HepG2 (cell line): ENCODE measurements around the gene ABCC3. TPM values are rescaled to one million over a fixed set of nuclear protein-coding genes. Genes with fewer than 3 reads are reported as not detected.

Experiments
- FOSL1 ChIP-seq: sonication (generic); formaldehyde crosslinking; IDR thresholded peaks from 2 replicates; pipeline ENCODE4 v1.9.0; 2021; ENCODE audit warnings: missing genetic modification reagents, borderline replicate concordance
- HNRNPH1 ChIP-seq: fragments of 200-400 bp; formaldehyde crosslinking; optimal IDR thresholded peaks from 2 replicates; pipeline ENCODE3; 2017; ENCODE audit warnings: mild to moderate bottlenecking, low read depth, low read length
- HOXA9 ChIP-seq: sonication (generic); formaldehyde crosslinking; IDR thresholded peaks from 2 replicates; pipeline ENCODE4 v1.8.1; 2022; ENCODE audit warnings: missing genetic modification reagents, mild to moderate bottlenecking, moderate library complexity, borderline replicate concordance
- MTA1 ChIP-seq: sonication (generic); formaldehyde crosslinking; IDR thresholded peaks from 2 replicates; pipeline ENCODE4 v1.4.0; 2020; ENCODE audit warnings: missing genetic modification reagents, mild to moderate bottlenecking, borderline replicate concordance
- SATB2 ChIP-seq: sonication (generic); formaldehyde crosslinking; IDR thresholded peaks from 2 replicates; pipeline ENCODE4 v1.5.0; 2020; ENCODE audit warnings: missing genetic modification reagents
- SMARCE1 ChIP-seq: fragments of 450-650 bp; IDR thresholded peaks from 2 replicates; pipeline ENCODE4 v1.6.1; 2017; ENCODE audit warnings: borderline replicate concordance
- ZEB1 ChIP-seq: IDR thresholded peaks from 2 replicates; pipeline ENCODE4 v1.6.1; 2012; ENCODE audit warnings: mild to moderate bottlenecking, low read depth, inconsistent platforms; ENCODE audit not compliant: insufficient replicate concordance
- ZNF563 ChIP-seq: sonication (generic); formaldehyde crosslinking; IDR thresholded peaks from 2 replicates; pipeline ENCODE4 v1.8.0; 2022; ENCODE audit warnings: mild to moderate bottlenecking, moderate library complexity, missing genetic modification reagents
- ZNF646 ChIP-seq: sonication (generic); formaldehyde crosslinking; IDR thresholded peaks from 2 replicates; pipeline ENCODE4 v1.9.0; 2021; ENCODE audit warnings: mild to moderate bottlenecking, missing genetic modification reagents
- ZNF749 ChIP-seq: sonication (generic); formaldehyde crosslinking; IDR thresholded peaks from 2 replicates; pipeline ENCODE4 v1.8.0; 2022; ENCODE audit warnings: mild to moderate bottlenecking, missing genetic modification reagents, moderate library complexity, borderline replicate concordance
- ZNF782 ChIP-seq: sonication (generic); formaldehyde crosslinking; IDR thresholded peaks from 2 replicates; pipeline ENCODE4 v1.4.0; 2020; ENCODE audit warnings: missing genetic modification reagents, mild to moderate bottlenecking, borderline replicate concordance
- polyA plus RNA-seq, 8 experiments: library from polyadenylated mRNA; depleted of rRNA in 3 of 8; stranded (reverse) in 7 of 8; unstranded in 1 of 8; fragments of >200 nt; fragmentation: Illumina TruSeq in 4 of 8; extraction: Trizol in 4 of 8; gene quantifications; 2 replicates each; pipeline versions ENCODE4 v1.2.1 to v1.2.3, GENCODE V29; 2011 to 2016; ENCODE audit warnings: low read depth in 4 of 8, missing spikeins in 1 of 8, mixed read lengths in 1 of 8; ENCODE audit not compliant: insufficient read depth in 1 of 8
- total RNA-seq, 5 experiments: library from RNA; depleted of rRNA; stranded (reverse); fragments of >200 nt; fragmentation: Illumina TruSeq; extraction: Trizol; gene quantifications; 2 replicates each; pipeline ENCODE4 v1.2.3, GENCODE V29; 2016; ENCODE audit warnings: low read depth in 1 of 5
- TF ChIP-seq, protein P1 (sequence below): IDR thresholded peaks from 2 replicates; pipeline ENCODE4 v1.6.1; 2016; ENCODE audit warnings: missing compliant biosample characterization, missing genetic modification reagents, borderline replicate concordance
- TF ChIP-seq, protein P2 (sequence below): sonication (generic); formaldehyde crosslinking; IDR thresholded peaks from 2 replicates; pipeline ENCODE4 v1.4.0; 2020; ENCODE audit warnings: missing genetic modification reagents, borderline replicate concordance
- TF ChIP-seq, protein P3 (sequence below): sonication (generic); formaldehyde crosslinking; IDR thresholded peaks from 2 replicates; pipeline ENCODE4 v1.4.0; 2020; ENCODE audit warnings: missing genetic modification reagents

Gene ABCC3
- total and polyA plus RNA-seq, 2 of the 13 experiments (the other 11 are each of a cell fraction or from before 2014, with no cell fraction given) = 25.2 to 50.7 TPM

GRCh38 chr17:50627782-50628601 lies 6.7 kb upstream of the ABCC3 start (continued):
- TF ChIP-seq ZNF749 (CRISPR knock-in tag) = peak; percentile 46; the same call in 1 of the 2 replicates
- TF ChIP-seq ZNF563 = peak; percentile 53; the same call in 1 of the 2 replicates
- TF ChIP-seq MTA1 (CRISPR knock-in tag) = peak; percentile 98
- TF ChIP-seq SATB2 (CRISPR knock-in tag) = no peak
- TF ChIP-seq HNRNPH1 = no peak
- no peak for TF ChIP-seq ZNF646 (CRISPR knock-in tag)
- no peak for TF ChIP-seq ZEB1
- peak; percentile 73; the same call in 1 of the 2 replicates for TF ChIP-seq ZNF782 (CRISPR knock-in tag)
- TF ChIP-seq, protein P1, sequence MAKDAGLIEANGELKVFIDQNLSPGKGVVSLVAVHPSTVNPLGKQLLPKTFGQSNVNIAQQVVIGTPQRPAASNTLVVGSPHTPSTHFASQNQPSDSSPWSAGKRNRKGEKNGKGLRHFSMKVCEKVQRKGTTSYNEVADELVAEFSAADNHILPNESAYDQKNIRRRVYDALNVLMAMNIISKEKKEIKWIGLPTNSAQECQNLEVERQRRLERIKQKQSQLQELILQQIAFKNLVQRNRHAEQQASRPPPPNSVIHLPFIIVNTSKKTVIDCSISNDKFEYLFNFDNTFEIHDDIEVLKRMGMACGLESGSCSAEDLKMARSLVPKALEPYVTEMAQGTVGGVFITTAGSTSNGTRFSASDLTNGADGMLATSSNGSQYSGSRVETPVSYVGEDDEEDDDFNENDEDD (CRISPR knock-in tag) = peak; percentile 72; the same call in 1 of the 2 replicates
- TF ChIP-seq, protein P2, sequence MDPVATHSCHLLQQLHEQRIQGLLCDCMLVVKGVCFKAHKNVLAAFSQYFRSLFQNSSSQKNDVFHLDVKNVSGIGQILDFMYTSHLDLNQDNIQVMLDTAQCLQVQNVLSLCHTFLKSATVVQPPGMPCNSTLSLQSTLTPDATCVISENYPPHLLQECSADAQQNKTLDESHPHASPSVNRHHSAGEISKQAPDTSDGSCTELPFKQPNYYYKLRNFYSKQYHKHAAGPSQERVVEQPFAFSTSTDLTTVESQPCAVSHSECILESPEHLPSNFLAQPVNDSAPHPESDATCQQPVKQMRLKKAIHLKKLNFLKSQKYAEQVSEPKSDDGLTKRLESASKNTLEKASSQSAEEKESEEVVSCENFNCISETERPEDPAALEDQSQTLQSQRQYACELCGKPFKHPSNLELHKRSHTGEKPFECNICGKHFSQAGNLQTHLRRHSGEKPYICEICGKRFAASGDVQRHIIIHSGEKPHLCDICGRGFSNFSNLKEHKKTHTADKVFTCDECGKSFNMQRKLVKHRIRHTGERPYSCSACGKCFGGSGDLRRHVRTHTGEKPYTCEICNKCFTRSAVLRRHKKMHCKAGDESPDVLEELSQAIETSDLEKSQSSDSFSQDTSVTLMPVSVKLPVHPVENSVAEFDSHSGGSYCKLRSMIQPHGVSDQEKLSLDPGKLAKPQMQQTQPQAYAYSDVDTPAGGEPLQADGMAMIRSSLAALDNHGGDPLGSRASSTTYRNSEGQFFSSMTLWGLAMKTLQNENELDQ = no peak
- TF ChIP-seq HOXA9 (CRISPR knock-in tag) = peak; percentile 66; the same call in 1 of the 2 replicates
- no peak for TF ChIP-seq SMARCE1
- TF ChIP-seq, protein P3, sequence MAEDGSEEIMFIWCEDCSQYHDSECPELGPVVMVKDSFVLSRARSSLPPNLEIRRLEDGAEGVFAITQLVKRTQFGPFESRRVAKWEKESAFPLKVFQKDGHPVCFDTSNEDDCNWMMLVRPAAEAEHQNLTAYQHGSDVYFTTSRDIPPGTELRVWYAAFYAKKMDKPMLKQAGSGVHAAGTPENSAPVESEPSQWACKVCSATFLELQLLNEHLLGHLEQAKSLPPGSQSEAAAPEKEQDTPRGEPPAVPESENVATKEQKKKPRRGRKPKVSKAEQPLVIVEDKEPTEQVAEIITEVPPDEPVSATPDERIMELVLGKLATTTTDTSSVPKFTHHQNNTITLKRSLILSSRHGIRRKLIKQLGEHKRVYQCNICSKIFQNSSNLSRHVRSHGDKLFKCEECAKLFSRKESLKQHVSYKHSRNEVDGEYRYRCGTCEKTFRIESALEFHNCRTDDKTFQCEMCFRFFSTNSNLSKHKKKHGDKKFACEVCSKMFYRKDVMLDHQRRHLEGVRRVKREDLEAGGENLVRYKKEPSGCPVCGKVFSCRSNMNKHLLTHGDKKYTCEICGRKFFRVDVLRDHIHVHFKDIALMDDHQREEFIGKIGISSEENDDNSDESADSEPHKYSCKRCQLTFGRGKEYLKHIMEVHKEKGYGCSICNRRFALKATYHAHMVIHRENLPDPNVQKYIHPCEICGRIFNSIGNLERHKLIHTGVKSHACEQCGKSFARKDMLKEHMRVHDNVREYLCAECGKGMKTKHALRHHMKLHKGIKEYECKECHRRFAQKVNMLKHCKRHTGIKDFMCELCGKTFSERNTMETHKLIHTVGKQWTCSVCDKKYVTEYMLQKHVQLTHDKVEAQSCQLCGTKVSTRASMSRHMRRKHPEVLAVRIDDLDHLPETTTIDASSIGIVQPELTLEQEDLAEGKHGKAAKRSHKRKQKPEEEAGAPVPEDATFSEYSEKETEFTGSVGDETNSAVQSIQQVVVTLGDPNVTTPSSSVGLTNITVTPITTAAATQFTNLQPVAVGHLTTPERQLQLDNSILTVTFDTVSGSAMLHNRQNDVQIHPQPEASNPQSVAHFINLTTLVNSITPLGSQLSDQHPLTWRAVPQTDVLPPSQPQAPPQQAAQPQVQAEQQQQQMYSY (CRISPR knock-in tag) = no peak
- TF ChIP-seq FOSL1 (CRISPR knock-in tag) = no peak
